Hypothalamus (tissue), 51 donors: ENCODE results near the gene SS18L1.

Experiments
- DNase-seq, 51 donors: peaks; one replicate each; lab custom pipeline; 2025; lab: John Stamatoyannopoulos, UW

The SS18L1 gene

DNA sequence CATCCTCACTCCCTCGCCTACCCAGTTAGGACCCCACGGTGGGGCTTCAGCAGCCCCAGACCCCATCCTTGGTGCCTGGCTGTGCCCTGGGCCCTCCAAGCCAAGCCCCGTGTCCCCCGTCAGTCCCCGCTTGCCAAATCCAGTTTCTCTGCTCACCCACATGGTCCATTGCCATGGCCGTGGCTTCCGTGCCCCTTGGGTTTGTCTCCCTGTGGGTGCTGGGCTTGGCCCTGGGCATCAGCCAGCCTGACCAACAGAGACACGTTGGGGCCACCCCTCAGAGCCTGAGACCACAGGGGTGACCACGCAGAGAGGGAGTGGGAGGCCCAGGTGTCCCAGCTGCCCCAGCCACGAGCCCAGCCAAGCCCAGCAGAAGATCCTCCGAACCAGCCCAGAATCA is 7.7 kb downstream of the SS18L1 start:
- no peak for DNase-seq

DNA sequence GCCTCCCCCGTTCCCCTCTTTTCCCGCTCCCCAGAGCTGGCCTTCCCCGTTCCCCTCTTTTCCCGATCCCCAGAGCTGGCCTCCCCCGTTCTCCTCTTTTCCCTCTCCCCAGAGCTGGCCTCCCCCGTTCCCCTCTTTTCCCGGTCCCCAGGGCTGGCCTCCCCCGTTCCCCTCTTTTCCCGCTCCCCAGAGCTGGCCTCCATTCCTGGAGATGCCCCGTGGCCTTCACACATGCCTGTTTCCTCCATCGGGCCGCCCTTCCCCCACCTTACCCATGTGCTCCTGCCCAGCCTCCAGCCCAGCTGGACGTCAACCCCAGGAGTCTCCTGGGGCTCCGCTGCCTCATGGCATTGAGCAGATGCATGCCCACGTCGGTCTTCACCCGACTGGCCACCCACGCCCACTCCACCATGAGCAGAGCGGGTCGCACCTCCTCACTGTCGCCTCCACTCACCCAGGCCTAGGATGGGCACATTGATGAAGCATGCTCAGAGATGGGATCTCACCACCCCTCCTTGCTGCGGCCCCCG is 8.3 kb downstream of the SS18L1 start:
- no peak for DNase-seq

DNA sequence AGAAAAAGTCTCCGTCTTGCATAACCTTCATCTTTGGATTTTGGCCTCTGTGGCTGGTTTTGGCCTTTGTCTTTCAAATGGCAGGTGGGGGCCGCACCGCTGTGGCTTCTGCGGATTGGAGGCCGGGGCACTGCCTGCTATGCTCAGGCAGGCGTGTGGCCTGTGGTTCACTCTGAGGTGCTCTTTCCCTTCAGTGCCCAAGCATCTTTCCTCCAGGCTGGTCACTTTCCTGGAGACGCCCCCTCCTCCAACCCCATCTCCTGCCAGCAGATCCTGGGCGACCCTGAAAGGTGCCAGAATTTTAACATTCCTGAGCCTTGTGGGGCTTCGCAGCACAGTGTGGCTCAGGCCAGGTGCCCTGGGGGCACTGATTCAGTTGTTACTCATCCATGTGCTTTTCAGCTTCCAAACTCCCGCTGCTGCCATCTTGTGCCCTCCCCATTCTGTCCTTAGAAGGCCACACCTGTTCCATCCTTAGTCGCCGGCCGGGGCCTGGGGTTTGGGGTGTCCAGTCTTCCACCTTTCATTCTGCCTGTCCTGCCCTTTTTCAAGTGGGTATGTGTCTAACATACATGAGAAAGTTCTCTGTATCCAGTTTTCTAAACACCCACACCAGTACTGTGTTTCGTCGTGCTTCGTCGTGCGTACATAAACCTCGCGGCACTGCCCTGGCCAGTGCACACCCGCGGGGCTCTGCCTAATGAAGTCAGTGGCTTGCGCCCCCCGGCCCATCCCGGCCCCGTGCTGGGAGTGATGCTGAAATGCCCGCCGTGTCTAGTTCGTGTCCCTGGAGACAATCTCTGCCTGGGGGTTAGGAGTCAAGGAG is 12.1 kb downstream of the SS18L1 start:
- DNase-seq = no peak

DNA sequence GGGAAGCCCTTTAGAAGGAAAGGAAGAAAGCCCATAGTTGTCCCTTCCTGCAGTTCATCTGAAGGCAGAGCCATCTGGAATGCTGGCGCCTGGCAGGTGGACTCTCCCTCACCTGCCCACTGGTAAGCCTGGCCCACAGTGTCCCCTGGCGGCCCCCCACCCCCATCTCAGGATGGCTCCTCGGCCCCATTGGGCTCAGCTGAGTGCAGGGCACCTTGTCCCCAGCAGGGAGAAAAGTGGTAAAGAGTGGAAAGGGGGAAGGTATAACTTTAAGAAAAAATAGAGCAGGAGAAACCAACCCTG is 12.6 kb downstream of the SS18L1 start:
- DNase-seq = no peak

DNA sequence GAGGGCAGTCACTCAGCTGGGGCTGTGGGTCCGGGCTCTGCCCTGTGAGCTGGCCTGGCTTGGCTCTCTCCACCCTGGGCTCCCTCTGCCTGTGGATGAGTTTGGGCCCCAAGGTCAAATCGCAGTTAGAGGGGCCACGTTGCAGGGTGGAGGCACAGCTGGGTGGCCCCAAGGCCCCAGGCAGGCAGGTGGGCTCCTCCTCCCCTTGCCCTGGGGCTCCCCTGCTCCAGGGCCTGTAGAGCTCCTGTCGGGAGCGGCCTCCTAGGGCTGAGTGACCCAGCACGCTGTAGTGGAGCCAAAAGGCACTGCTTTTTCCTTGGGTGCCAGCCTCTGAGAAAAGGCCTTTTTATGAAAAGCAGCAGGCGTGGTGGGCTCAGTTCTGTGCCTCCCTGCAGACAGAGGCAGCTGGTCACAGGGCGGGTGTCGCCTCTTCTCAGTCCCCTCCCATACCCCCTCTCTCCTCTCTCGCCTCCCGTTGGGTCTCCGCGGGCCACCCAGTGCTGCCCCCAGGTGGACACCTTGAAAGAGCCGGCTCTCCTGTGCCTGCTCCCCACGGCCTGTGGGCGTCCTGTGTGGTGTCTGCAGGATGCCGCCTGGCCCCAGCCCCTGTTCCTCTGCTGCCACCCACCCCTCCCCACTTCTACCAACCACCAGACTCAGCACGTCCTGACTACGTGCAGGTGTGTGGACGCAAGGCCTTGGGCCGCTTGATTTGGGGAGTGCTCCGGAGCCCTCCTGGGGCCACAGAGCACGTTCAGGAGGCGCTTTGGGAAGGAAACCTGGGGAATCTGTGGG is 13.2 kb downstream of the SS18L1 start:
- DNase-seq = peak in 27 of 51 donors; percentile 8 to 64 (median 24)

DNA sequence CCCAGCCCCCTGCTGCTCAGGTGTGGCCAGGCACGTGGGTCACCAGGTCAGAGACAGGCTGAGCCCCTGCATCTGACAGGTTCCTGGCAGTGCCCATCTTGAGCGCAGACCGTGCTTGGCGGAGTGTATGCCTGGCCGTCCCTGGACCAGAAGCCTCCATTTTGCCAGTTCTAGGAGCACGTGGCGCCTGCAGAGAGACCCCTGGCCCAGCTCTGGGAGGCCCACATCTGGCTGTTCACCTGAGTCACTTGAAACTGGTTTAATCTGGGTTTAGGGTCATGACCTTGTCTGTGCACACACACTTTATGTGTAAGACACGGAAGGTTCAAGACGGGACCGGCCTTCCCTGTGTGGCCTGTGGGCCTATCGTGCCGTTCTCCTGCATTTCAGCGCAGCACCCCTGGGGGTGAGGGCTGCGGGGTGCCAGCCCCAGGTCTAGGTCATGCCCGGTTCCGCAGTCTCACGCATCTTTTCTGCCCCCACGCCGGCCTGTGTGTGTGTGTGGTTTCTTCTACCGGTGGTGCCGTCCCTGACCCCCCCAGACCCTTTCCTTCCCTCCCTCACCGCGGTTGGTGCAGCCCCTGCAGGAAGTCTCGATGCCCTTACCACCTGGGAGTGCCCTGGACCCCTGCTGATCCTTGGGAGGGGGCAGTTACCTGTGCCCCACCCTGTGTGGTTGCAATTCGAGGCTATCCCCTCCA is 14.0 kb downstream of the SS18L1 start:
- DNase-seq = no peak

DNA sequence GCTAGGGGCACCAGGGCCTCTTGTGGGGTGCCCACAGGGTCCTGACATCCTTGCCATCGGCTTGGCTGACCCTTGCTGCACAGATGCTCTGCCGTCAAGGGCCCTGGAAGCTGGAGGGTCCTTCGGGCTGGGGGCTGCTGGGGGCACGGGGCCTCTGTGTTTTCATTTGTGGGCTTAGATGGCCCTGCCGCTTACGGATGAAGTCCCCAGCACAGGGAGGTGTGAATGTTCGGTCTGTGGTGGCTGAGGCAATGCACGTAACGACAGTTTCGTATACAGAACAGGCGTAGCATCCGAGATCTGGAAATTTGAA is 14.5 kb downstream of the SS18L1 start:
- no peak for DNase-seq

DNA sequence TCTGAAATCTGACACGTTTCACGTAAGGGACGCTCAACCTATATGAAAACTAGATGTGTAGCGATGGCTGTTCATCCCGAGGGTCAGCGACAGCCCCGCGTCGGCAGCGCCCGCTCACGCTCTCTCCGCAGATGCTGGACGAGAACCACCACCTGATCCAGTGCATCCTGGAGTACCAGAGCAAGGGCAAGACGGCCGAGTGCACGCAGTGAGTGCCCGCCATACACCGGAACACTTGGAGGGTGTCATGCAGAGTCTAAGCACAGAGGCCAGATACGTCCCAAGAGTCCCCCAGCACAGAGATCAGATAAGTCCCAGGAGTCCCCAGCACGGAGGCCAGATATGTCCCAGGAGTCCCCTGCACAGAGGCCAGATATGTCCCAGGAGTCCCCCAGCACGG is 15.0 kb downstream of the SS18L1 start:
- DNase-seq = no peak

DNA sequence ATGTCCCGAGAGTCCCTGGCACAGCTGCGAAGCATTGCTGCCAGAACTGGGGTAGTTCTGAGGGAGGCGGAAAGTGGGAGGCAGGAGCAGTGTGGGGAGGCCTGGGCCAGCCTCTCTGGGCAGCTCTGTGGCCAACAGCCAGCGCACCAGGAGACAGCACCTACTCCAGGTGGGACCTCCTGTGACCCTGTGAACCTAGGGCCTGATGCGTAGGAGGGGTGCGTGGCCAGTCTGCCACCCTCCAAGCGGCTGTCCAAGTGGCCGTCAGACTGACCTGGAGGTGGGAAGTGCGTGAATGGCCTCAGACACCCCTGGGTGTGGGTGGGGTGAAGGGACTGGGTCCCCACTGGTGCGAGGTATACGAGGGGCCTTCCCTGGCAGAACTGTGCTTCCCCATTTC is 15.5 kb downstream of the SS18L1 start:
- DNase-seq = no peak

DNA sequence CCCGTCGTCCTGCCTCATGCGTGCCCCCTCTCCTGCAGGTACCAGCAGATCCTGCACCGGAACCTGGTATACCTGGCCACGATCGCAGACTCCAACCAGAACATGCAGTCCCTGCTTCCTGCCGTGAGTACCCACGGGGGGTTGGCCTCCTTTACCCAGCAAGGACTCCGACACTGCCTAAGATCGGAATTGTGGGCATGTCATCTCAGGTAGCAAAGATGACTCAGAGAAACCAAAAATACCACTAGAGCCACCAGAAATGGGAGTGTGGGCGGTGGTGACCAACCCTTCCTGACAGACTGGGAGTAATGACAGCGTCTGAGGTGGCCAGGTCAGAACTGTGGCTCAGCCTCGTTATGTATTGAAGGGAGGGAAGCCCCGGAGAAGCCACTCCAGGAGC is 16.3 kb downstream of the SS18L1 start:
- DNase-seq = peak in 2 of 51 donors; percentile 6 to 41

DNA sequence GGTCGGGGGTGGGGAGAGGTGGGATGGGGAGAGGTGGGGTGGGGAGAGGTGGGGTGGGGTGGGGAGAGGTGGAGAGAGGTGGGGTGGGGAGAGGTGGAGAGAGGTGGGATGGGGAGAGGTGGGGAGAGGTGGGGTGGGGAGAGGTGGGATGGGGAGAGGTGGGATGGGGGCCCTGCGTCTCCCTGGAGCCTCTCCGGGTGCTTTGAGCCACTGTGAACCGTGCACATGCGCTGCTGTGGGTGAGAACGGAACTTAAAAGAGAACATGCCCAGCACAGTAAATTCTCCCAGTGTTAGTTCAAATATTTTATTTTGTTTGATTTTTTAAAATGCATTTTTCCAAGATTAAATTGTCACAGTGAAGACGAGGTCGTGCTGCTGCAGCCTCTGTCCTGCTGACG is 16.7 kb downstream of the SS18L1 start:
- no peak for DNase-seq

DNA sequence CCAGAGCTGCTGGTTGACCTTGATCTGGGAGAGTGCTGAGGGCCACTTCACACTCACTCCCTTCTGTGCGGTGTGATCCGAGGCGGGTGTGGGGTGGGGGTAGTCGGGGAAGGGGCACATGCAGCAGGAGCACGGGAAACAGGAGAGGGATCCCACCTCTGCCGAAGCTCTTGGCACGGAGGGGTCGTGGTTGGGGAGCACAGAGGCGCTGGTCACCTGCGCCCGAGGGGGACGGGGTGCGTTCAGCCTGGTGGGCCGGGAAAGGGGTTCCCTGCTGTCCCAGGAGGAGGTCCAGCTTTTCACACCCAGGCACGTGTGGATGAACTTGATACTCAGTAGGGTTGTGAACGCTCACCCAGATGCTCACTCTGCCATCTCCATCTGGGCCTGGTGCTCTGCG is 17.3 kb downstream of the SS18L1 start:
- DNase-seq = no peak

DNA sequence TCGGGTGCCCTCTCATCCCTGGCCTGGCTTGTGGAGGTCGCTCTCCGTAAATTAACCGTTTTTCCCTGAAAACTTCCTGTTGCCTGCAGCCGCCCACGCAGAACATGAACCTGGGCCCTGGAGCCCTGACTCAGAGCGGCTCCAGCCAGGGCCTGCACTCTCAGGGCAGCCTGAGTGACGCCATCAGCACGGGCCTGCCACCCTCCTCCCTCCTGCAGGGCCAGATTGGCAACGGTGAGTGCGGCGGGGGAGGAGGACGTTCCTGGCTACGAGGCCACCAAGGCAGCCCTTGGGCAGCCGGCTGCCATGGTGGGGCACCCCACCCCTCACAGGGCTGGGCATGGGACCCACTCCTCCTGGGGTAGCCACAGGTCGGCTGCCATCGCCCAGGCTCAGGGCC is 17.8 kb downstream of the SS18L1 start:
- no peak for DNase-seq

DNA sequence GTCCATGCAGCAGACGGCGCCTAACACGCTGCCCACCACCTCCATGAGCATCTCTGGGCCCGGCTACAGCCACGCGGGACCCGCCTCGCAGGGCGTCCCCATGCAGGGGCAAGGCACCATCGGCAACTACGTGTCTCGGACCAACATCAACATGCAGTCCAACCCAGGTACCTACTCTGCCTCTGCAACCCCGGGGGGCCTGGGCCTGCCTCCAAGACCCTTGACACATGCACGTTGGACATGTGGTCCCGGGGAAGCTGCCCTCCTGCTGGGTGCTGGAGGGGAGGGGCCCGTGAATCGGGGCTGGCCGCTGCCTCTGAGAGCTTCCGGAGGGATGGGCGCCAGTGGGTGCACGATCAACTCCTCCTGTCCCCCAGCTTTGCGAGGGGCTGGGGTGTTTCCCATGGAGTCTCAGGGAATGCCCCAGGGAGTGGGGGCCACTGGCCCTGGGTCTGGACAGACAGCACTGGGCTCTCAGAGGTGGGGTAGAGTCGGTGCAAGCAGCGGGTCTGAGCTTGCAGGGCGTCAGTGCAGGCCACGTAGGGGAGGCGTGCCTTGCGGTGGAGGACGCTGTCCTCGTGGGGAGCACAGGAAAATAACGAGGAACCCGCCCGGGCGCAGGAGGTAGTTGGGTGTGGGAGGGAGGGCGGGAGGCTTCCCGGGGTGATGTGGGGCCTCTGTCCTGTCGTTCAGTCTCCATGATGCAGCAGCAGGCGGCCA is 19.4 kb downstream of the SS18L1 start:
- no peak for DNase-seq

DNA sequence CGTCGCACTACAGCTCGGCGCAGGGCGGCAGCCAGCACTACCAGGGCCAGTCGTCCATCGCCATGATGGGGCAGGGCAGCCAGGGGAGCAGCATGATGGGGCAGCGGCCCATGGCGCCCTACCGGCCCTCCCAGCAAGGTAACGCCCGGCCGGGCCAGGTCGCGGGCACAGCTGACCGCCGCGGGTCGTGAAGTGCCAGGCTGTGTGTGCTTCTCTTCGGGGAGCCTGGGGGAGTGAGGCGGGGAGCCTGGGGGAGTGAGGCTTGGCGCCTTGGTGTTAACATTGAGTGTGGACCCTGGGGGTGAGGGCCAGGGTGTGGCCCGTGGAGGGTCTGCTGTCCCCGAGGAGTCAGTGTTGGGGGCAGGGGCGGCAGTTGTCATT is 19.9 kb downstream of the SS18L1 start:
- no peak for DNase-seq

DNA sequence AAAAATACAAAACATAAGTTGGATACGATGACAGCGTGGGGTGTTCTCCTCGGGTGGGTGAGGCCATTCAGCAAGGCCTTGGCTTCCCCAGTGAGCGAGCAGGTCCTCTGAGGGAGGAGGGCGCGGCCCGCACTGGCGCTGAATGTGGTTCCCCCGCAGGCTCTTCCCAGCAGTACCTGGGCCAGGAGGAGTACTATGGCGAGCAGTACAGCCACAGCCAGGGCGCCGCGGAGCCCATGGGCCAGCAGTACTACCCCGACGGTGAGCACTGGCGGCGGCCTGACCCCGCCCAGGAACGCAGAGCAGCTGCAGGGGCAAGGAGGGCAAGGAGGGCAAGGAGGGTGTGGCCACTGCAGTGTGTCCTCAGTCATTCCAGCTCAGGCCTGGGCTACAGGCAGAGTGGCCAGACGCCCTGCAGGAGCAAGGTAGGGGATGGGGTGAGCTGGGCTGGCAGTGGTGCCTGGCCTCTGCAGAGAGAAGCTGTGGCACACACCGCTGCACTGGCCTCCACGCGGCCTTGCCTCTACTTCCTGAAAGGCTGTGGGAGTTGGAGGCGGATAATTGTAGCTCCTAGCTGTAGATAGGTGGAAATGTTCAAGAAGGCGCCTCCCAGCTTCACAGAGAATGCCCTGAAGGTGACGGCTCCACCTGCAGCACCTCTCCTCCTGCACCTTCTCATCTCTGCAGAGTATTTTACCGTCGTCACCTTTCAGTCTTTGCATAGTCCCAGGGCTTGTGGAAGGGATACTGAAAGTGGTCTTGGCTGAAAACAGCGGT is 20.6 kb downstream of the SS18L1 start:
- no peak for DNase-seq

DNA sequence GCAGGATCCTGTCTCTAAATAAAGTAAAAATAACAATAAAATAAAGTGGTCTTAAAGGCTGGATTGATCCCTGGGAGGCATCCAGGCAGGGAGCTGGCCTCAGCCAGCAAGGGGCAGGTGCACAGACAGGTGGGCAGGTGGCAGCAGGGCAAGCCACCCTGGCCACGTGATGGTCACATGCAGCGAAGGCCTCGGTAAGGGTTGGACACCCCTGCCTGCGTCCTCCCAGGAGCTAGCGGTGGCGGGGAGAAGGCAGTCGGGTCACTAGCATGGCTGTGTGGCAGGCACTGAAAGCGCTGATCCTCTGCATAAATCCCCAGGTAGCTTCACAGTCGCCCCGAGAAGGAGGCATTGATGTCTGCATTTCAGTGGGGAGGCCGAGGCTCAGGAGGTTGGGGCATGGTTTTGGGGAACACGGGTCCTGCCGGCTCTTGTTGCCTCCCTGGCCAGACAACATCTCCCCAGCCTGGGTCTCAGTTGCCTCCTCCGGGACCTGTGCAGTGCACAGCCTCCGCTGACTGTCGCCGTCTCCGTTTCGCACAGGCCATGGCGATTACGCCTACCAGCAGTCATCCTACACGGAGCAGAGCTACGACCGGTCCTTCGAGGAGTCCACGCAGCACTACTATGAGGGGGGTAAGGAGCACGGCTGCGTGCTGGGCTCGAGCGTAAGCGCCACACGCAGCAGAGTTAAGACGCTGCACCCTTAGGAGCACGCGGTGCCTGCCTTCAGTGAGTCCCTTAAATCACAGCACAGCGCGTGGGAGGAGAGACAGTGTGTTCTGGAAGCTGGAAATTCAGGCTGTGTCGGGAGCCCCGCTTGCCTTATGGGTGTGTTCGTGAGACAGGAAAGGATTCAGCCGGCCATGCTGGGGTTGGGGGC is 21.6 kb downstream of the SS18L1 start:
- DNase-seq = no peak

DNA sequence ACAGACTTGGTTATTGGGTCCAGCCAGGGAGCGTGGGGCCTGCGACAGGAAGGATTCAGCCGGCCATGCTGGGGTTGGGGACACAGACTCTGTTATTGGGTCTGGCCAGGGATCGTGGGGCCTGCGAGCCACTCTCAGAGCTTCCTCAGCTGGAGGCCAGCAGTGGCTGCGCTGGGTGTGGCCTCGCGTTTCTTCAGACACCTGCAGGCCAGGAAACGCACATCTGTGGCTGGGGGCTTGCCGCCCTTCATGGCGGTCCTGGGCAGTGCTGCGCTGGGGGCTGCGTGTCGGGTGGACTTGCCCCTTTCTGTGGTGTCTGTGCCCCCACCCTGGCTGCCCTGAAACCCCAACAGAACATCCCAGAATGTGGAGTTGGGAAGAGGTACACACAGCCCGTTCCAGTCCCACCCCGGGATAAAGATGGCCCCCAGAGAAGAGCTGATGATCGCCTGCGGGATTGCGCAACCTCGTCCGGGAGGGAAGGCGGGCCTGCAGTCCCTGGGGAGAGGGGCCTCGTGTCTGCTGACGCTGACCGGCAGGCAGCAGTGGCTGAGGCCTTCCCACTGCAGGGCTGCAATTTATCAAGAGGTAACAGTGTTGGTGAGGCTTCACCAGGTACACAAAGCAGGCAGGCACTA is 22.3 kb downstream of the SS18L1 start:
- DNase-seq = no peak

DNA sequence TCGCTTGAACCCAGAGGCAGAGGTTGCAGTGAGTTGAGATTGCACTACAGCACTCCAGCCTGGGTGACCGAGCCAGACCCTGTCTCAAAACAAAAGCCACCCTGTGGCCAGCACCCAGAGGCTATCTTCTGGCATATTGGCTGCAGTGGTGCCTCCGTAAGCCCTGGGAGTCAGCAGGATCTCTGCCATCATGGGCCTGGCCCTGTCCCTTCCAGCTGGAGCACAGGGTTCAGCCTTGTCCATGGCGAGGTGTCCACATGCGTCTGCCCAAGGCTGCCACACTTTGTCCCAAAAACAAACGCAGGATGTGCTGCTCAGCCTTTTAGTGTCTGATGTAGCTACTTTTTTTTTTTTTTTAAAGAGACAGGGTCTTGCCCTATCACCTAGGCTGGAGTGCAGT is 23.9 kb downstream of the SS18L1 start:
- DNase-seq = no peak
